ENCODE data around the gene RTRAF. TPM values are rescaled to one million over a fixed set of nuclear protein-coding genes. Genes with fewer than 3 reads are reported as not detected.

The RTRAF gene
- total RNA-seq, 1 donor from 2014 or later: 178 TPM

DNA sequence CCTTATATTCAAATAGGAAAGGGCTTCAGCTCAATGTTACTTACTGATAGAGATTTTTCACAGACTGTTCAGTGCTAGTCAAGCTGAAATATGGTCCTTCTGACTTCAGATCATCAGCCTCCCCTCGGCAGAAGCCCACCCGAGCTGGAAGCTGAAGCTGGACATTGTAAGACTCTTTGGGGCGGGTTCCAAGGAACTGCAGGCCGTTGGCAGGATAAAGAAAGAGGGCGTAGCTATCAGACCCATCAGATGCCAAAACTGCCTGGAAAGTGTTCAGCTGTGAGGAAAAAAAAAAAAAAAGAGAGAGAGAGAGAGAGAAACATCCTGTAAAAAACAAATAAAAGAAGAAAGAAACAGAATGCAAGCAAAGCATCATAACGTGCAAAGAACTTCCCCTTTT, 70.7 kb downstream of the RTRAF start:
- no peak for TF ChIP-seq CTCF (IDR thresholded peaks at IDR 0.05; ENCODE audit: partially characterized antibody, unreplicated experiment)
- no peak overlapping the region for H3K27ac Mint-ChIP-seq (ENCODE audit: unreplicated experiment)

More for the DNA sequence above, 70.7 kb downstream of the RTRAF start:
- Mint-ChIP-seq H3K36me3 (ENCODE audit: unreplicated experiment) (no peaks in the 10 kb centered on the region), H3K9me3 (ENCODE audit: unreplicated experiment) (no peaks in the 10 kb centered on the region), H3K4me1 (ENCODE audit: low read depth, unreplicated experiment) (no peaks in the 10 kb centered on the region), H3K4me3 (ENCODE audit: unreplicated experiment) (no peak overlapping the region), H3K27me3 (ENCODE audit: unreplicated experiment) (no peaks in the 10 kb centered on the region)
- no peak for DNase-seq

Other genes starting within 250 kb of the RTRAF start
- 245 TPM for gene GNG2, start 128.9 kb upstream of the RTRAF start, total RNA-seq (ENCODE audit: unreplicated experiment)
- 2.6 TPM for gene NID2, start 79.5 kb downstream of the RTRAF start, total RNA-seq (ENCODE audit: unreplicated experiment)

Measured in glutamatergic neuron (in vitro differentiated cells).